GM21528 (cell line): ENCODE results near the gene KIRREL3.
A peak's percentile ranks its signal among the peaks of the same experiment; 100 is the strongest.

Source experiments
- ATAC-seq: cut with Tn5 transposase; IDR thresholded peaks from one replicate; pipeline ENCODE4 v1.9.1; 2021; ENCODE audit warnings: mild to moderate bottlenecking, moderate library complexity; ENCODE audit not compliant: unreplicated experiment, low FRiP score

Gene KIRREL3

DNA sequence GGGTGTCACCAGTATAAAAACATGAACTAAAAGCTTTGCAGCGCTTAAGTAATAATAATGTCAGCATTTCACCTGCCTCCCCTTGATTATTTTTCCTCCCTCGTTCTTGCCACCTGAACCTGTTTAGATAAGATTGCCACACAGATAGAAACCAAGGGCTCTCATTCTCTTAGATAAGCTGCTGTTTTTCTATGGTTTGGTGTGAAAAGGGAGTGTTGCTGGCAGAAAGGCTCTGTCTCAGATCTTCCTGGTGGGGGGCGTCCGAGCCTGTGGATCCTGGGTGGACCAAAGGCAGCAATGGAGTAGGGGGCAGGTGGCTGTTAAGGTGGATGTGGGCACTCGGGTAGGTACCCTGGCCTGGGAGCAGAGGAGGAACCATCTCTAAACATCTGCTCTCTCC, 497.6 kb downstream of the KIRREL3 start:
- ATAC-seq = no peak

DNA sequence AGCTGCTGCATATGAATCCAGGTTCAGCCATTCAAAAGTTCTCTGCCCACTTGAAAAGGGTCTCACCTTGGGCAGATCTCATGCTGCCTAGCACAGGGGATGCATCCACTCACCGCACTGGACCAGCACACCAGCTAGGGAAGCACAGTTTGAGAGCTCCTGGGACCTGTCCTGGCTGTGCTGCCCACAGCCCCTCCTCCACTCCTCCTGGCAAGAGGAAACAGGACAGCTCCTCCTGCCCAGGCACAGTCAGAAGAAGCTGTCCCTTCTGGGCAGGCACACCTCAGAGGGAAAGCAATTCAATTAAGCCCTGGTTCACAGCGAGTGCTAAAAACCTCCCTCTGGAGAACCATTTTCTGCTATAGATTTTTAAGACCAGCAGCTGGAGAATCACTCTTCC, 498.4 kb downstream of the KIRREL3 start:
- no peak for ATAC-seq

DNA sequence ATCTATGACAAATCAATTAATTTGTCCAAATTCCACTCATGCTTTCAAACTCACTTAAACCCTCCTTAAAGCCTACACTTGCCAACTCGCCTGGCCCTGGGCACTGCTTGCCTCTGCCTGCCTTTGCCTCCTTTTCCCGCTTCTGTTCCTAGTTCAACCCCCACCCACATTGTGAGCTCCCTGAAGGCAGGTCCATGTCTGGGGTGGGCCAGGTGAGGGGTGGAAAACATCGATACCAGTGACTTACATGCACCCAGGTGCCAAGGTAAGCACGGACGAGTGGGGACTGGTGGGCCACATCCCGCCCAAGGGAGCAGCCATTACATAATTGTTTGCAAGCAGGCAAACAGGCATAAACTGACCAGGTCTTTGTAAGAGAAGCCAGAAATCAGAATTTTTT, 498.9 kb downstream of the KIRREL3 start:
- ATAC-seq = no peak

DNA sequence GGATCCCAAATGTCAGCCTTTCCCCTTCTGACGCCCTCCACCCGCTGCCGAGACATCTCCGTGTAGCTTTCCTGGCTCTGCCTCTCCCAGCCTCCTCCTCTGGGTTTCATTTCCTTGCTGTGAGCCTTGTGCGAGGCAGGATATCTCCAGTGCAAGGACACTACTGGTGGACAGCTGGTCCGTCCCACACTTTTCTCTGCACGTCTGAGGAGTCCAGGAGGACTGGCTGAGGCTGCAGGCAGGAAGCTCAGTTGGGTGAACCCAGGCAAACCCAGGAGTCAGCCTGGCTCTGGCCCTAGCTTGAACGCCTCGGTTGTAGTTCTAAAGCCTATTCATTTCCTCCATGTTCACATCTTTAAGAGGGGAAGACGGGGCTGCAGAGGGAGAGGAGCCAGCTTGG, 499.6 kb downstream of the KIRREL3 start:
- ATAC-seq = no peak

DNA sequence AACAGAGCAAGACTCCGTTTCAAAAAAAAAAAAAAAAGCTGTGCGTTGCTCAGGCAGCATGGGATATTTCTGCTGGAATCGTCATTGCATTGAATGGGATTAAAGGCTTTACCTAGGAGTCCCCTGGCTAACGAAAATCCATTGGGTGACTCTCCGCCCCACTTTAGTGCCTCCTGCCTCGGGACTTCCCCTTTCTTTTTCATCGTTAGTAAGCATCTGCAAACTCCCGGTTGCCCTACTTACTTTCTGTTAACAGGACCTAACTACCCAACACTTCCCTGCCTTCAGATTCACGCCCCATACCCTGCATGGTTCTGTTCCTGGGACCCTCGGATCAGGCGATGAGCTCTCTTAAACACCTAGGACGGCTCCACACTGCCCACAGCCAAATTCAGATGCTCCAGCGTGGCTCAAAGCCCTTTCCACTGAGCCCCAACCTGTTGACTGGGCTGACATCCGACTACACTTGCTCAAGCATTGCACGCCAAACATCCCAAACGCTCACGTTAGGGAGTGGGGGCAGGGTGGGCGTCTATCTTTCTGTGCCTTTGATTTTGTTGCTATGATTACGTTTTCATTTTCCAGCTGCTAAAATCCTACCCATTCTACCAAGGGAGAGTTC, 501.3 kb downstream of the KIRREL3 start:
- ATAC-seq = no peak

DNA sequence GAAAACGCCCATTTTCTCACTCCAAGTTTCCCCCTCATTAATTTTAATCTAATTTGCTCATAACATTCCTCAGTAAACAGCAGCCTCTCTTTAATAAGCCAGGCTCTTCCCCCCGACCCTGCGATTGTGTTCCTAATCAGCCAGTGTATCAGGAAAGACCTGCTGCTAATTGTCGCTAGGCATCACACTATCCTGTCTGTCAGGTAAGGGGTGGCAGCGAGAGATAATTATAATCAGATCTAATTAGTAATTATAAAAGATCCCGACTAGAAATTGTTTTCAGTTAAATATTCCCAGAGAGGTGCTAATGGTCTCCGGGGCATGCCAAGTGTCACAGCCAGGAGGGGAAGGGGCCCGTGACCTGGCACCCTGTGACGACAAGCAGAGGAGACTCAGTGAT, 502.3 kb downstream of the KIRREL3 start:
- no peak for ATAC-seq

DNA sequence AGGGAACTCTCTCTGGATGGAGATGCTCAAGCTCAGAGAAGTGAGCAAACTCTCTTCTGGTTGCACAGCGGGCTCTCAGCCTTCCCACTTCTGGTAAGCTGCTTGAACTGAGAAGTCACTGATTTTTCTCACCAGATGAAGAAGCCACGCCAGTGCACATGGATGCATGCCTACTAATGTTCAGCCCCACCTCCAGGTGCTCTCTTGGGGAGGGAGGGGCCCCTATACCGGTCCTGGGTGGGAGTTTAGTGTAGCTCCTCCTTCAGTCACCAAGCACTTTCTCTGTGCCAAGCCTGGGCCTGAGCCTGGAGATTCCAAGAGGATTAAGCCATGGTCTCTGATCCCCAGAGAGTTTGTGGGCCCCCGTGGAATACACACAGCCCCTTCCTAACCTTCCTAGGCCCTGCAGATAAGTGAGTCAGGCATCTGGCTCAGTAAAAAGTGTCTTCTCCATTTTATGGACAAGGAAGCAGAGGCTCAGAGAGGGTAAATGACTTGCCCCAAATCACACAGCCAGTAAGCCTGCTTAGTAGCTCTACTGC, 502.9 kb downstream of the KIRREL3 start:
- ATAC-seq = no peak

DNA sequence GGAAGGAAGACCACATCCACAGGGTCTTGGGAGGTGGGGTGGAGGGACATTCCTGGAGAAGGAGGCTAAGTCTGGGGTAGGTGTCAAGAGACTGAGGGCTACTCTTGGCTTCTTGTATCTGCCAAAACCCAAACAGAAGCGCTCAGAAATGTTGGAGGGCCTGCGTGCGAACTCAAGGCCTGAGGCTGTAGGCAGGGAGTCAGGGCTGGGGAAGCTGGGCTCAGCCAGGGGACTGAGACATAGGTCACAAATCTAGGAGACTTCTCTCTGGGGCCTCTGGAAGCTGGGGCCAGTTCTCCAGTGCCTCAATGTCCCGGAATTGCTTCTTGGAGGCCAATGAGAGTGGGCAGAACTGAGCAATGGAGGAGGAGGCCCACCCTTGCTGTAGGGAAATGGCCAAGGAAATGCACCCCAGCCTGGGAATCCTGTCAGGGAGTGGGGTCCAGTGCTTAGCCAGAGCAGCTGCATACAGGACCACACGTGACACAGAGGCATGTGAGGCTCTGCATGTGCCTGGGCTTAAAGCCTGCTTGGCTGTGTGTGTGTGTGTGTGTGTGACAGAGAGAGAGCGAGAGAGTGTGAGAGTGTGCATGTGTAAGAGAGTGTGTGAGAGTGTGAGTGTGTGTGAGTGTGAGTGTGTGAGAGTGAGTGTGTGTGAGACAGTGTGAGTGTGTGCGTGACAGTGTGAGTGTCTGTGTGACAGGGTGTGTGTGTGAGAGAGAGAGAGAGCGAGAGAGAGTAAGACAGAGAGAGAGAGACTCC, 503.8 kb downstream of the KIRREL3 start:
- no peak for ATAC-seq

DNA sequence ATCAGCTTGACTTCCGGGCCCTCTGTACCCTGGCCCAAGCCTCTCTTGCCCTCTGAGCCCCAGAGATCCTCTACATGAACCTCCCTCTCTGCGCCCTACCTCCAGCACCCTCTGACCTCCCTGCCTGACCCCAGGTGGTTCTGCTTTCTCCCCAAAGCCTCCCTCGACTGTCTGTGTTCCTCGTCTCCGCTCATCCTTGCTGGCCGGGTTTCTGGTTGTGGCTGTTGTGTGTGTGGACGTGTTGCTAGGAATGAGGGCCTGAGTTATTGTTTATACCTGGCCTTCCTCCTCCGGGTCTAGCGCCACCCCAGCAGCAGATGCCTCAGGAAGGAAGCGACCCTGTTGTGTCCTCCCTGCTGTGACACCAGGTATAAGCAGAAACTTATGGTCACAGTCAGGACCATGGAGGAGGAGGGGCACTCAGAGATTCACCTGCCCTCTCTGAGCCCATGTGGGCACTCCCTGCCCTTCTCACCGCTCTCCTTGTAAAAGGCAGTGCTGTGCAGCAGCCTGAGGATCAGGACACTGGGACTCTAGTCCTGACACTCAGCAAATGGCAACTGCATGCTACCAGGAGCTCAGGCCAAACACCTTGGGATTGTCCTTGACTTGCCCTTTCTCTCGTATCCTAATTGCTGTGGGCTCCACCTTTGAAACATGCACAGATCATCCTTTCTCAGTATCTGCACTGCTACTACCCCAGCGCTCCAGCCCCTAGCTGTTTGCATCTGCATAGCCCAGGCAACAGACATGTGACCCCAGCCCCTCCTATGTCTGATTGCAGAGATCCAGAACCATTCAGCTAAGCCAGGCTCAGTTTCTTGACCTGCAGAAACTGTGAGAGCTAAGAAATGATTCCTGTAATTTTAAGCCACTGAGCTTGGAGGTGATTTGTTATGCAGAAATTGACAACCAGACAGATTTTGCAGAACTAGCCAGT, 505.0 kb downstream of the KIRREL3 start:
- ATAC-seq = no peak

DNA sequence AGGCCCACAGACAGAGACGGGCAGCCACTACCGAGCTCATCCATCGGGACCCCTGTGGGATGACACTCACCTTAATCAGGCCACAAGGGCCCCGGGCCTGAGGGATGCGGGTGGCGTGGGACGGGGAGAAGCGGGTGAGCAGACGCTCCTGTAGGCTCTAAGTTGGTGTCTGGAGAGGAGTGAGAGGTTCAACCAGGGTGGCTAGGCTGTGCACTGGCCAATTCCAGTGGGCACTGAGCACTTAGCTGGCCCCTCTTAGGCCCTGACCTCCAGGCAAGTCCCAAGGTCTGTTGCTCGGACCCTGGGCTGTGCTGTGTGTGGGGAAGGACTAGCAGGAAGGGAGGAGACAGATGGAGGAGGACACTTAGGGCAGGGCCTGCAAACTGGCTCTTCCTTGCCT, 505.7 kb downstream of the KIRREL3 start:
- no peak for ATAC-seq

DNA sequence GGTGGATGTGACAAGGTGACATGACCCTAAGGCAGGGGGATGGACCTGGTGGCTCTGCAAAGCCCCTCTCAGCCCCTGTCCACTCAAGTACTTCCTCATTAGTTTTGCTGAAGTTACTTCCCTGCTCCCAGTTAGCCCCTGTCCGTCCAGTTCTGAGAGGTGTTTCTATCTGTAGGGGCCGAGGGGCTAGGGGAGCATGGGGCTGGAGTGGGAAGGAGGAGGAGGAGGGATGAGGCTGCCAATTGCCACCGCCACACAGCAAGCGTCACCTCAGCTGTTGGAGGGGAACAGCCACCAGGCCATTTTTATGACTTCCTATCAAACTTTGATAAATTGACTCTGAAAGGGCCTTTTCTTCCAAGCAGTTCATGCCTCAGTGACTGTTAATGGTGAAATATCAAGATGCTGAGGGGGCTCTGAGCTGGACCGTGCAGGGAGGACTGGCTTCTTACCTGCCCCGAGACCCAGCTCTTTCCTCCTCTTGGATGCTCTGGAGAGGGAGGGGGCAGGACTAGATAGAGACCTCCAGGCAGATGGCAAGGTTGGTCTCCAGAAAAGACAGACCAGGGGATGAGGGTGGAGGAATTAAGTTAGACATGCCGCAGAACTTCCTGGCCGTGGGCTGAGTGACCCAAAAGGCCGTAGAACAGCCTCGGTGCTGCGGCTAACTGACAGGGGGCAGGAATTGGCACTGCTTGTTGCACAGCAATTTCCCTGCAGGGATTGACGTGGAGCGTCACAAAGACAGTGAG, 508.1 kb downstream of the KIRREL3 start:
- ATAC-seq = no peak

DNA sequence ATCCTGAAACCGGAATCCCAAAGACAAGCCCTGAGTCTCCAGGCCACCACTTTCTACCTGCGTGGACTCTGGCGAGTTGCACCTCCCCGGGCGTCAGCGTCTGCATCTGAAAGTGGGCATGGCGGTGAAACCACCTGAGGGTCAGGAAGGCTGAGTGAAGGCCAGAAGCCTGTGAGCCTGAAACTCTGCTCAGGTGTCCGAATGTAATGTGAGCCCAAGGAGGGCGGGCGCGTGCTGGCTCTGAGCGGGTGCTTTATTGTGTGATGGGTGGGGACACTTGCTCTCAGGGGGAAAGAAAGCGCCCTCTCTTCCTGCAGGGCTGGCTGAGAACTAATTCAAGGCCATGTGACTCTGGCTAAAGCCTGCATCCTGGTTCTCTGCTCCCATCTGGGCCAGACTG, 509.5 kb downstream of the KIRREL3 start:
- no peak for ATAC-seq

DNA sequence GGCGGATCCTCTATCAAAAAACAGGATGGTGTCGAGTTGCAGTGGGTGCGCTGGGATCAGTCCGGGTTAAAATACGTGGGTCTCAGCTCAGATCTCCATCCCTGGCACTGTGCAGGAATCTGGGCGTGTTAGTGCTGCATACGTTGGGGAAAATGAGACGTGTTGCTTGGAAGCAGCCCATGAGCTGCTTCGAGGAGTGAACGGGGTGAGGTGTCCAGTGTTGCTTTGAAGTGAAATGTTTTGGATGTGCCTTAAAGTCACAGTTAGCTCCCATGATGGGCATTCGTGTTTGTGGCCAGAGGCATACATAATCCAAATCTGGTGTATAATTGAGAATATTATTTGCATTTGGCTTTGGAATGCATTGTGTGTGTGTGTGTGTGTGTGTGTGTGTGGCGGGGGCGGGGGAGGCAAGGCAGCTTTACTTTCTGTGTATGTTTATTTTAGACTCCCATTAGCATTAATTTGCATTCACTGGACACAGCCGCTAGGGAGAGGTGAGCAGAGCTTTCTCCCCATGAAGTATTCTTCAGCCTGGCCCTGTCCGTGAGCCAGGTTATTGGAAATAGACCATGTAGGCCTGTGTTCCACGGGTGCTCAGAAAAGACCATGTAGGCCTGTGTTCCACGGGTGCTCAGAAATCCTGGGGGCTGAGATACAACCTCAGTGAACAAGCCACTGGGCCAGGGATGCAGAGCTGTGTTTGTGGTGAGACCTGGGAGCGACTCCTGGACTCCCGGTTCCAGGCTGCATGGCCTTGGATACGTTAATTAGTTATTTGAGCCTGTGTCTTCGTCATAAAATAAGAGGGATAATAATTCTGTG, 510.5 kb downstream of the KIRREL3 start:
- no peak for ATAC-seq

DNA sequence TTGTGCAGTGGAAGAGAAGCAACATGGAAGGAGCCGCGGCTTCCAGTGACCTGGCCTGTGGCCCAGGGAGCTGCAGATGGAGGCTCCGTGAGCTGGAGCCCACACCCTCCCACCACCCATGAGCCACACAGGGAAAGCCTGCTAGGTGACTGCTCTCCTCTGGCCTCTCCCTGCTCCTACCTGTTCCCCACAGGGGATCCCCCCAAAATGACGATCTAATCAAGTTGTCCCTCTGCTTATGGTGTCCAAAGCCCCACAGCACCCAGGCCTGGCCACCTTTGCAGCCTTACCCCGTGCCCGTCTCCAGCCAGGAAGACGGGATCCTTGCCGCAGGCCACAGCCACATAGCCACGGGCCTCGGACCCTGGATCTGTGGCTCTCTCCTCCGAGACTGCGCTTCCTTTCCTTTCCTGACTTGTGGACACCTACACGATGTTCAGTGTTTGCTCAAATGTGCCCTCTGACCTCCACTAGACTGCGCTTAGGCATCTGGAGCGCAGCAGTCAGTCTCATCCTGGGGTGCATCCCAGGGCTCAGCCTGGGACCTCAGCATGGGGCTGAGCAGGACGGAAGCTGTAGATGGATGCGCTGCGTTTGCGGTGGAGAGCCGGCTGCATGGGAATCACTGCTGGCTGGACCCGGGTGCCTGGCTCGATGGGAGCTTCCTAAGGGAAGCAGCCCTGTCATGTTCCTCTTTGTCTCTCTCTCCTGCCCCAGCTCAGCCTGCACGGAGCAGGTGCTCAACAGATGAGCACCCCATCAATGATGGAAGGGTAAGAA, 511.8 kb downstream of the KIRREL3 start:
- no peak for ATAC-seq

DNA sequence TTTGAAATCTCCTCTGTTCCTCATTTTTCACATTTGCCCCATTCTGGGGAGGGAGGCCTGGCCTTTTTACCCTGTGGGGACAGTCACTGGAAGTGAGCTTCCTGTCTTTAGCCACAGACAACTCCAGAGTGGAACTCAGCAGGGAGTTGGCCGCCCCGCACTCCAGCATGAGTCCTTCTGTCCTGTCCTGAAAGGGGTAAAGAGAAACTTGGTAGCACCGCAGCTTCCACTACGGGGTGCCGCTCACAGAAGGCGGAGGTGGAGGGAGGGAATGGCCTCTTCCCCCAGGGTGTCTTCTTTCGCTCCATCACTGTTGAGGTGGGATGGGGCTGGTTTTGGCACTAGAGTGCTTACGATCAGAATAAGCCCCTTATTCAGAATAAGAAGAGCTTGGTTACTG, 512.9 kb downstream of the KIRREL3 start:
- no peak for ATAC-seq

DNA sequence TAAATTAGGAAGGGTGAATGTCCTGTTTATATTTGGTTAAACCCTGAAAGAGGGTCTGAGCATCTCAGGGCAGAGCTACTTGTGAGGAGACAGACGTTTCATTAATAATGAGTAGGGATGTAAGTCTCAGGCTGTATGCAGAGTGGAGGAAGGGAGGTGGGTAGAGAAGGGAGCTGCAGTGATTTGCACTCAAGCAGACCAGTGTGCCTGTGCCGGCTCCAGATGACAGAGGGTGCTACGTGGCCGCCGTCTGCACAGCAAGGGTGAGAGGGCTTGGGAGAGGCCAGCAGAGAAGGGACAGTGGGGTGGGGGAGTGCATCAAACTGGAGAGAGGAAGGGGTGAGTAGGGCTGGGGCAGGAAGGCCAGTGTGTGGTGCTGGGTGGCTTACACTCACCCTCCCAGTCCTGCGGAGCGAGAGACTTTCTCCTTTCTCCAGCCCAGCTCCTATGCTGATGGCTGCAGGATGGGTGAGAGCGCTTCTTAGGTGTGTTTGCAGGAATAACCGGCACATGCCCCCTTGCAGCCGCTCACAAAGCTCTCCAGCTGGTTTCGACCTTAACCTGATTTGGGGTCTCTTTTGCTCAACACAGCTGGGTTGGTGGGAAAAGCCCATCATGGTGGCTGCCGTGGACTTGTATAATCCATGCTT, 514.5 kb downstream of the KIRREL3 start:
- no peak for ATAC-seq

DNA sequence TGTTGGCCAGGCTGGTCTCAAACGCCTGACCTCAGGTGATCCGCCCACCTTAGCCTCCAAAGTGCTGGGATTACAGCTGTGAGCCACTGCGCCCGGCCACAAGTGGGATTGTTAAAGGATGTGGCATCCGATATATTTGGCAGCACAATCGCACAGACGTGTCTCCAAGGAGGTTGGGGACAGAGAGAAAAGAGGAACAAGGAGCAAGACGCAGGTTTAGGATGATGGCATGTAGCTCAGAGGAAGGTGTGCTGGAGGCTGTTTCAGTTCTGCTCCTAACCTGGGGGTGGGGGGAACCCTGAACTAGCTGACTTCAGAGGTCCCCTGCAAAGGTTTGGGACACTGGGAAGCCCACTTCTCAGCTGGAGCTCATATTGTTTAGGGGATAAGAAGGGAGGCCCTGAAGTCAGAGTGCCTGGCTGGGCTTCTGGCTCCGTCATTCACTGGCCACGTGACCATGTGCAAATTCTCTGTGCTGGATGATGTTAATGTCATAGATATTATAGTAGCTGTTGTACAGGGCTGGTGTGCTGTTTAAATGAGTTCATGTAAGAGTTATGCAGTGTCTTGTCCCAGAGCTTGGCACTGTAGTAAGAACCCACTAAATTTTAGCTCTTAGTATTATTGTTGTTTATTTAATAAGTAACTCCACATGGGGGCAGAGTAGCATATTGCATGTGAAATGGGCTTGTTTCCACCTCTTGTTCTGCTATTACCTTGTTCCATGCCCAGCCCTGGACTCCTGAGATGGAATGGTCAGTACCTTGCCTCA, 515.4 kb downstream of the KIRREL3 start:
- ATAC-seq = peak; percentile 57
